GM19468 (cell line): Measurements from ENCODE around the gene KAT7.
A peak's percentile ranks its signal among the peaks of the same experiment; 100 is the strongest.

Experiments
- ATAC-seq: cut with Tn5 transposase; IDR thresholded peaks from one replicate; pipeline ENCODE4 v1.9.1; 2021; ENCODE audit warnings: mild to moderate bottlenecking, moderate library complexity, moderate number of reproducible peaks; ENCODE audit not compliant: unreplicated experiment; ENCODE audit errors: extremely low read depth

The KAT7 gene

GRCh38 chr17:49861150-49861884 lies 72.8 kb downstream of the KAT7 start:
- no peak for ATAC-seq

DNA sequence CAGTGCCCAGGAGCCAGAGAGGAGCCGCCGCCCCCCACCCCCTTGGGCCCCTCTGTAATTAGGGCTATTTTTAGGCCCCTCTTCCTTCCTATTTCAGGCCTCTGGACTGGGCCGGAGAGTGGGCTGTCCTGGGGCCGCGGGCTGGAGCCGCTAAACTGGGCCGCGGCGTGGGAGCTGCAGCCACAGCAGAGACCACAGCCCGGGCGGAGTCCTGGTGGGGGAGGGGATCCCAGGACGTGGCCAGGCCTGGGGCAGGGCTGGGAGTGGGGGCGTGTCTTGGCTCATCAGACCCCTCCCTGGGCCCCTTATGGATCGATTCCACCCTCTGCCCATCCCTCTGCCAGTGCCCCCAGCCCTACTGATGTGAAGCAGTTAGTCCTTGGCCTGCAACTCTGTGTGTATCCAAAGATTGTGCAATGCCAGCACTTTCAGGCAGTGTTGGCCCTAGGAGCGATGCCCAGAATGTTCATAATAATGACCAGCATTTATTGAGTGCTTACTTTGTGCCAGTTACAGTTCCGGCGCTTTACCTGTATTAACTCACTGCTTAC lies 74.4 kb downstream of the KAT7 start:
- ATAC-seq, result no peak

GRCh38 chr17:49866019-49866380 lies 77.5 kb downstream of the KAT7 start:
- no peak for ATAC-seq

DNA sequence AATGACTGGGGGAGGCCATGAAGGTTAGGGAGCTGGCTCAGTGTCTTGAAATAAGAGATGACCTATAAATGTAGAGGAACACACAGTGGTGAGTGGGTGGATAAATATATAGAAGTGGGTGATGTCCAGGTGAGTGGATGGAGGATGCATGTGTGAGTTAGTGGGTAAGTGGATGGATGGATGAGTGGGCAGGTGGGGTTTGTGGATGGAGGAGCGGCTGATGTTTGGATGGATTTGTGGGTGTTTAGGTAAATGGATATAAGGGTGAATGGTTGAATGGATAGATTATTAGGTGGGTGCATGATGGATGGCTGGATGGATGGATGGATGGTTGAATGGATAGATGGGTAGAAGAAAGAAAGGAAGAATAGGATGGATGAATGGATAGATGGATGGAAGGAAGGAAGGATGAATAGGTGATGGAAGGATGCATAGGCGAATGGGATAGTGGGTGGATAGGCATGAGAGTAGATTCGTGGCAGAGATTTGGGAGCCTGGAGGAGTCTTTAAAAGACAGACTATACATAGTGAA lies 78.5 kb downstream of the KAT7 start:
- no peak for ATAC-seq

- no peak for ATAC-seq
Measured at GRCh38 chr17:49869038-49869374, 80.5 kb downstream of the KAT7 start.

DNA sequence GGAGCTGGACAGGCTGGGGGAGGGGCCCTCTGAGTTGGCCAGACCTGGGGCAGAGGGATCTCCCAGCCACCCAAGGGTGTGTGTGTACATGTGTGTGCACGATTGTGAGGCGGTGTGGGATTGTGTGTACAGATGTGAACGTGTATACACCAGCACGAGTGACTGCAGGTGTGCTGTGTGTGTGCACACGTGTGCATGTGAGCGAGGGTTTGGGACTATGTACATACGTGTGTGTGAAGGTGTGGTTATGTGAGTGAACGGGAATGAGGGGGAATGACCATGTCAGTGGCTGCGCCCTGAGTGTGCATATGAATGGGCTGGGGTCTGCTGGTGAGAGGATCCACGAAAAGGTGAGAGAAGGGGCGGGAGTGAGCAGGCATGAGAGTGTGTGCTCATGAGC lies 81.8 kb downstream of the KAT7 start:
- ATAC-seq, result no peak

GRCh38 chr17:49871211-49871610 lies 82.7 kb downstream of the KAT7 start:
- no peak for ATAC-seq

DNA sequence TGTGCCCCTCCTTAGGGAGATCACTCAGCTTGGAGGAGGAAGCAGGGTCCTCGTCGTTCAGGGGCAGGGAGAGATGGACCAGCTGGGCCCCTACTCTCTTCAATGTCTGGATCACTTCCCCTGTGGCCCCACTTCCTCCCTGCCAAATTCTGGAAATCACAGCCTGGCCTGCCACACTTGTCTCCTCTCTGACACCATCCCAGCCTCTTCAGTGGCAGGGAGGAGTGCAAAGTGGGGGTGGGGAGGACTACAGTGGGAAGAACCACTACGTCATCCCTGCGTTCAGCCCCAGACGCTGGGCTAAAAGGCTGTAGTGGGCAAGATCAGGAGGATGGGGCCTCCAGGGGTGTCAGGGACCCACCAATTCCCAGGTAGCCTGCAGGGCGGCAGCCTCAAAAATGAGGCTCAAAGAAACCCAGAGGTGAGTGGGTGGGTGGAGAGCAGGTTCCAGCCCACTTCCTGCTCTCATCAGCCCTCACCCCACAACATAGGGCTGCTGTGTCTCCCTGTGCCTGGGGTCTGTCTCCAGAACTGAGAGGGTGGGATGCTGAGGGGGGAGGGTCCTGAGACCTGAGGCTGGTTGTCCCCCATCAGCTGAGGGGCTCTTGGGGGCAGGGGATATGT lies 84.4 kb downstream of the KAT7 start:
- no peak for ATAC-seq

- ATAC-seq, result no peak
Measured at GRCh38 chr17:49873466-49873865, 85.0 kb downstream of the KAT7 start.

- ATAC-seq, result no peak
Measured at GRCh38 chr17:49873926-49874325, 85.4 kb downstream of the KAT7 start.

DNA sequence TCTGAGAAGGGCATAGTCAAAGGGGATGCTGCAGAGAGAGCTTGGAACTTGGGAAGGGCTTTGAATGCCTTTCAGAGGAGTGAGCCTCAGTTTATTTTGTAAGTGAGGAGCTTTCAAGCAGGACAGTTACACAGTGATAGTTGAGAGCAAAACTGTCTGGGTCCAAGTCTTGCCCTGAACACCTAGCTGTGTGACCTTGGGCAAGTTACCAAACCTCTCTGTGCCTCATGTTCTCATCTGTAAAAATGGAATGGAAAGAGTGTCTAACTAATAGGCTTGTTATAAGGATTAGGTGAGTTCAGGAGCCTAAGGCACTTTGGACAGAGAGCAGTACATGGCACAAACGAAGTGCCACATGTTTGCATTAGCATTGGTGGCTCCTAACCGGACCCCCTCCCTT lies 86.4 kb downstream of the KAT7 start:
- no peak for ATAC-seq

DNA sequence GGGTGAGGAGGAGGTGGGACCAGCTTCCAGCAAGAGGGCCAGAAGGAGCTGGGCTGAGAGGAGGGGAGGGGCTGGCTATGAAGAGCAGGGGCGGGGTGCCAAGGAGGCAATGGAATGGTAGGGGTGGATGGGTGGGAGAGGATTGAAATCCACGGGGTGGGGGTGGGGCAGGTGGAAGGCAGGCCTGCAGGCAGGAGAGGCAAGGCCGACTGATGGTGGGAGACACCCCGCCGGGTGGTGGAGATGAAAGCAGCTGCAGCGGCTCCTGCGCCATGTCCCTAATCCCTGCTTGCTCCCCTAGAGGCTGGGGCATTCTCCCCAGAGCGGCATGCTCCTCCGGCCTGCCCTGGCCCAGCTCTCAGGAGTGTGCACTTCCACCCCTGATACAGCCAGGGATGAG lies 87.2 kb downstream of the KAT7 start:
- ATAC-seq, result no peak

GRCh38 chr17:49878931-49879904 lies 90.7 kb downstream of the KAT7 start:
- no peak for ATAC-seq

DNA sequence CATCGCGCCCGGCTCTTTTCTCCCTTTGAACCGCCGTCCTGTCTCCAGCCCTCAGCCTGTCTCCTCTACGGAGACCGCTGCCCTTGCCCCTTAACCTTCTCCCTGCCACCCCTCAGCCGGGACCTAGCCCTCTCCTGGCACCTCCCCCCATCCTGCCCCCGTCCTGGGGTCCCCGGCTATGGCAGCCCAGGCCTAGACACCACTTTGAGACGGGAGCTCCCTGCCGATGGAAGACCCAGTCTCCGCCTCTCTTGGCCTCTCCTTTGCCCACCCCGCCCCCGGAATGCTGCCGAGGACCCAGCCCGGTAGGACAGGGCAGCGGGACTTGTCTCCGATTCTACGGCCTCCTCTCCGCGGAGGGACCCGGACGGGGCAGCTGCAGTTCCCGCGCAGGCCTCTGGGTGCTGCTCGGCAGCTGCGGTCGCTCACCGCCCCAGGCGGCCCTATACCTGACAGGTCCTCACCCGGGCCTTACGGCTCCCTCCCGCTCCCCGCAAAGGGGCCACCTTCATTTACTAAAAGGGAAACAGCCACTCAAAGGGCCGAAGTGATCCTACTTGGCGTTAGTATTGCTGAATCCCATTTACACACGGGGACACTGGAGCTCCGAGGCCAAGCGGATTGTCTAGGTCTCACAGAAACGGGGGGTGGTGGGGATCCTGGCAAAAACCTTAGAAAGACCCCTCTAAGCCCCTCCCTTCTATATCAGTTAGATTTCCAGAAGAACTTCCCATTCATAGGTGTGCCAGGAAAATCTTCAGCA lies 92.0 kb downstream of the KAT7 start:
- ATAC-seq, result peak; percentile 39

- ATAC-seq, result no peak
Measured at GRCh38 chr17:49881054-49881402, 92.5 kb downstream of the KAT7 start.

- no peak for ATAC-seq
Measured at GRCh38 chr17:49882434-49882833, 94.0 kb downstream of the KAT7 start.
